ENCODE measurements around the gene LYPD5. TPM values are rescaled to one million over a fixed set of nuclear protein-coding genes. Genes with fewer than 3 reads are reported as not detected.

Gene LYPD5
- total RNA-seq, 4 donors from 2014 or later: 2.1 to 5.2 (median 2.6) TPM; not detected in 1

DNA sequence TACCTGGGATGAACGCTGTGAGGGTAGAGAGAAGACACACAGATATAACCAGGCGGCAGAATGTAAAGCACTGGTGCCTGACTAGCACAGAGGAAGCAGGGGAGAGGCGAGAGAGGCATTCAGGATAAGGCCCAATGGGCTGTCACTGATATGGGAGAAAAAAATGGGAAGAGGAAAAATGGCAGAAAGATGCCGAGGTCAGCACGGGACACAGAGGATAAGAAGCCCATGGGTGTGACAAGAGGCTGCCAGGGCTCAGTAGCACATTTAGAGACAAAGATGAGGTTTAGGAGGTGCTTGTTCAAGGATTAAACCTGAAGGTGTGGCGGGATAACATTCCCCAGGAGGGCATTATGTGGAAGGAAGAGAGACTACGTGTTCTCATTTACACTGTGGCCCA, 53.1 kb downstream of the LYPD5 start:
- 88 to 93% methylated on average over 3 to 7 of the region's 7 CpGs for WGBS, 2 donors (ENCODE audit: low coverage in 1 of 2)
- Histone ChIP-seq H3K27me3 (no peaks in the 10 kb centered on the region), H3K36me3 (peaks cover 0 to 33% (median 11%) of the 10 kb centered on the region in 4 donors), H3K4me1 (peaks cover 14 to 39% (median 20%) of the 10 kb centered on the region in 4 donors), H3K9me3 (no peaks in the 10 kb centered on the region), H3K4me3 (no peak overlapping the region), H3K27ac (no peak overlapping the region)
- TF ChIP-seq EP300 (IDR thresholded peaks at IDR 0.05; ENCODE audit: low read depth) (no peak), POLR2A (IDR thresholded peaks at IDR 0.05) (no peak), POLR2AphosphoS5 (IDR thresholded peaks at IDR 0.05) (no peak)
- TF ChIP-seq, protein P1, sequence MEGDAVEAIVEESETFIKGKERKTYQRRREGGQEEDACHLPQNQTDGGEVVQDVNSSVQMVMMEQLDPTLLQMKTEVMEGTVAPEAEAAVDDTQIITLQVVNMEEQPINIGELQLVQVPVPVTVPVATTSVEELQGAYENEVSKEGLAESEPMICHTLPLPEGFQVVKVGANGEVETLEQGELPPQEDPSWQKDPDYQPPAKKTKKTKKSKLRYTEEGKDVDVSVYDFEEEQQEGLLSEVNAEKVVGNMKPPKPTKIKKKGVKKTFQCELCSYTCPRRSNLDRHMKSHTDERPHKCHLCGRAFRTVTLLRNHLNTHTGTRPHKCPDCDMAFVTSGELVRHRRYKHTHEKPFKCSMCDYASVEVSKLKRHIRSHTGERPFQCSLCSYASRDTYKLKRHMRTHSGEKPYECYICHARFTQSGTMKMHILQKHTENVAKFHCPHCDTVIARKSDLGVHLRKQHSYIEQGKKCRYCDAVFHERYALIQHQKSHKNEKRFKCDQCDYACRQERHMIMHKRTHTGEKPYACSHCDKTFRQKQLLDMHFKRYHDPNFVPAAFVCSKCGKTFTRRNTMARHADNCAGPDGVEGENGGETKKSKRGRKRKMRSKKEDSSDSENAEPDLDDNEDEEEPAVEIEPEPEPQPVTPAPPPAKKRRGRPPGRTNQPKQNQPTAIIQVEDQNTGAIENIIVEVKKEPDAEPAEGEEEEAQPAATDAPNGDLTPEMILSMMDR (IDR thresholded peaks at IDR 0.05): no peak
- DNase-seq: no peak
- intact Hi-C loops (cut with DNase I; ENCODE audit: low total_unique reads): loop anchor here (5.0 kb wide), 1 partner anchor 33 kb away; the partner anchor contains the start of gene KCNN4
- in situ Hi-C loops (cut with MboI; ENCODE audit: low pct_ligation_motif_present in 1 of 4, low pct_unique_long_range_greater_than_20kb in 1 of 4, low sequenced_read_pairs in 3 of 4): no loop called here

DNA sequence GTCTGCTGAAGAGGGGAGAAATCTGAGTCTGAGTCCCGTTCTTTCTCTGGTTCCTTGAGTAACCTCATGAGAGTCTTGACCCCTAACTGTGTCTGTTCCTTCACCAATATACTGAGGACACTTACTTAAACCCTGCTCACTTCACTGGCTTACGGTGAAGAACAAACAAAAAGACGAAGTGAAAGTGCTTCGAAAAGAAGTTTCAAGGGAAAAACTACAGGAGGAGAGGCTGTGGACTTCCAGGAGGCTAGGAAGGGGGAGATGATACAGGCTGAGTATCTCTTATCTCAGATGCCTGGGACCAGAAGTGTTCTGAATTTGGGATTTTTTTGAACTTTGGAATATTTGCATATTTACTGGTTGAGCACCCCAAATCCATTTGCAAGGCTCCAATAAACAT, 53.6 kb downstream of the LYPD5 start:
- no peaks in the 10 kb centered on the region for H3K9me3 ChIP-seq
- no peaks in the 10 kb centered on the region for H3K27me3 ChIP-seq
- H3K27ac ChIP-seq: no peak overlapping the region
- TF ChIP-seq POLR2A (IDR thresholded peaks at IDR 0.05): no peak
- WGBS, 2 donors (ENCODE audit: low coverage in 1 of 2): 82 to 83% methylated on average over 2 to 4 of the region's 4 CpGs
- peaks cover 11 to 34% (median 18%) of the 10 kb centered on the region in 4 donors for H3K4me1 ChIP-seq
- H3K4me3 ChIP-seq: no peak overlapping the region
- in situ Hi-C loops (cut with MboI; ENCODE audit: low pct_ligation_motif_present in 1 of 4, low pct_unique_long_range_greater_than_20kb in 1 of 4, low sequenced_read_pairs in 3 of 4): no loop called here
- intact Hi-C loops (cut with DNase I; ENCODE audit: low total_unique reads): loop anchor here (5.0 kb wide), 1 partner anchor 34 kb away; the partner anchor contains the start of gene KCNN4
- peaks cover 0 to 33% (median 11%) of the 10 kb centered on the region in 4 donors for H3K36me3 ChIP-seq
- no peak for DNase-seq

DNA sequence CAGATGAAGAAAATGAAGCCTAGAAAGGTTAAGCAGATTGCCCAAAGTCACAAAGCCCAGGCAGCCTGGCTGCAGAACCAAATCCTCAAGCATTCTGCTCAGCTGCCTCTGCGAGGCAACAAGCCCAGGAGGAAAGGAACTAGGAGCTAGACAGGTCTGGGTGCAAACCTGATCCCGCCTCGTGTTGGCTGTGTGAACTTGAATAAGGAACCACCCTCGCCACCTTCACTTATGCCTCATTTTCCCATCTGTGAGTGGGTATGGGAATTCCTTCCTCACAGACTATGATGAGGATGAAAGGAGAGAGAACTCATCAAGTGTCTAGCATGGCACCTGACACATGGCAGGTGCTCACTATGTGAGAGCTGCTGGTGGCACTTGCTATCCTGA, 54.0 kb downstream of the LYPD5 start:
- DNase-seq: no peak
- no peaks in the 10 kb centered on the region for H3K27me3 ChIP-seq
- H3K27ac ChIP-seq: no peak overlapping the region
- intact Hi-C loops (cut with DNase I; ENCODE audit: low total_unique reads) (loop anchor here (5.0 kb wide), 1 partner anchor 34 kb away; the partner anchor contains the start of gene KCNN4), in situ Hi-C loops (cut with MboI; ENCODE audit: low pct_ligation_motif_present in 1 of 4, low pct_unique_long_range_greater_than_20kb in 1 of 4, low sequenced_read_pairs in 3 of 4) (no loop called here)
- peaks cover 6 to 29% (median 13%) of the 10 kb centered on the region in 4 donors for H3K4me1 ChIP-seq
- no peak overlapping the region for H3K4me3 ChIP-seq
- WGBS, 2 donors (ENCODE audit: low coverage in 1 of 2): 89% methylated on average over 4 of the region's 4 CpGs; no CpG with 5 or more reads in 1 of the 2 donors
- H3K9me3 ChIP-seq: no peaks in the 10 kb centered on the region
- TF ChIP-seq POLR2A (IDR thresholded peaks at IDR 0.05): no peak
- TF ChIP-seq EP300 (IDR thresholded peaks at IDR 0.05; ENCODE audit: low read depth): no peak
- peaks cover 0 to 33% (median 11%) of the 10 kb centered on the region in 4 donors for H3K36me3 ChIP-seq

DNA sequence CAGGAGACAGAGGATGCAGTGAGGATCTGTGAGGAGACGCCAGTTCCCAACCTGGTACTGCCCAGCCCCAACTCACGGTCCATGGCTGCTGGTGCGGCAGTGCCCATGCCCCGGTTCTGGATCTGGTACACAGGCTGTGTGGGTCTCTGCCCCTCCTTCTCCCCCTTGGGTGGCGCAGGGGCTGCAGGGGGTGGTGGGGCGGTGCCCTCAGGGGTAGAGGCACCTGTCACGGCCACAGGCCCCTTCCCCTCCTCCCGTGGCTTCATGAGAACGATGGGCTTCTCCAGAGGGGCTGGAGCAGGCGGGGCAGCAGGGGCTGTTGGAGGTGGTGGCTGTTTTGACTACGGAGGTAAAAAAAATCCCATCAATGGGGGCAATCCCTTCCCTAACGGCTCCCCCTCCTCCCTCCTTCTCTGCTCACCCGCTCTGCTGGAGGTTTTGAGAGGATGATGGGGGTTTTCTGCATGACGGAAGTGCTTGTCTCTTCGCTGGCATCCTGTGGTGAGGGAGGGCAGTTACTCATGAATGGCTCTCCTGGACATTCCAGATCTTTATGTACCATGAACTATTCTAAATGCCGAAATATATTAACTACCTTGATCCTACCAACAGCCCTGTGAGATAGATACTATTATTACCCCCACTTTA, 54.6 kb downstream of the LYPD5 start:
- intact Hi-C loops (cut with DNase I; ENCODE audit: low total_unique reads): loop anchor here (5.0 kb wide), 1 partner anchor 35 kb away; the partner anchor contains the start of gene KCNN4

More for the DNA sequence above, 54.6 kb downstream of the LYPD5 start:
- Histone ChIP-seq H3K4me3 (no peak overlapping the region), H3K36me3 (peaks cover 0 to 35% (median 11%) of the 10 kb centered on the region in 4 donors), H3K27ac (no peak overlapping the region), H3K27me3 (no peaks in the 10 kb centered on the region), H3K4me1 (peaks cover under 1 to 25% (median 8%) of the 10 kb centered on the region in 4 donors), H3K9me3 (no peaks in the 10 kb centered on the region)
- TF ChIP-seq EP300 (IDR thresholded peaks at IDR 0.05; ENCODE audit: low read depth) (no peak), POLR2AphosphoS5 (IDR thresholded peaks at IDR 0.05) (no peak), POLR2A (IDR thresholded peaks at IDR 0.05) (no peak)
- TF ChIP-seq, protein P1 (IDR thresholded peaks at IDR 0.05): no peak
- in situ Hi-C loops (cut with MboI; ENCODE audit: low pct_ligation_motif_present in 1 of 4, low pct_unique_long_range_greater_than_20kb in 1 of 4, low sequenced_read_pairs in 3 of 4): no loop called here
- 79 to 80% methylated on average over 3 to 15 of the region's 16 CpGs for WGBS, 2 donors (ENCODE audit: low coverage in 1 of 2)
- DNase-seq: no peak

Other genes with a start within 250 kb of the LYPD5 start
- gene XRCC1, start 226.9 kb downstream of the LYPD5 start, total RNA-seq: 100 to 1,000 TPM in 1 of 4 donors, 10 to 100 TPM in 2, 1 to 10 TPM in 1; 8.0 to 147 (median 15.8) TPM
- 1 to 10 TPM in 3 of 4 donors, not detected in 1; 1.1 to 4.0 (median 1.6) TPM for gene PINLYP, start 226.6 kb downstream of the LYPD5 start, total RNA-seq
- gene IRGQ, start 206.3 kb downstream of the LYPD5 start, total RNA-seq: 10 to 100 TPM; 15.7 to 32.5 (median 24.7) TPM
- gene ZNF576, start 205.9 kb downstream of the LYPD5 start, total RNA-seq: 10 to 100 TPM in 2 of 4 donors, 1 to 10 TPM in 2; 3.7 to 11.9 (median 9.8) TPM
- 1 to 10 TPM in 1 of 4 donors, under 1 TPM in 2, not detected in 1; 0.14 to 2.2 (median 0.64) TPM for gene SRRM5, start 190.4 kb downstream of the LYPD5 start, total RNA-seq
- 10 to 100 TPM in 3 of 4 donors, 1 to 10 TPM in 1; 3.0 to 17.1 (median 15.1) TPM for gene ZNF428, start 182.8 kb downstream of the LYPD5 start, total RNA-seq
- 1 to 10 TPM in 3 of 4 donors, not detected in 1; 2.5 to 4.0 (median 3.7) TPM for gene CADM4, start 162.6 kb downstream of the LYPD5 start, total RNA-seq
- 10 to 100 TPM; 12.1 to 76.2 (median 54.7) TPM for gene PLAUR, start 132.3 kb downstream of the LYPD5 start, total RNA-seq
- gene IRGC, start 86.4 kb downstream of the LYPD5 start, total RNA-seq: not detected
- gene SMG9, start 47.5 kb downstream of the LYPD5 start, total RNA-seq: 10 to 100 TPM in 3 of 4 donors, 1 to 10 TPM in 1; 4.1 to 68.7 (median 13.8) TPM
- 10 to 100 TPM in 3 of 4 donors, not detected in 1; 26.5 to 72.2 (median 37.4) TPM for gene KCNN4, start 21.5 kb downstream of the LYPD5 start, total RNA-seq
- 100 to 1,000 TPM in 1 of 4 donors, 10 to 100 TPM in 3; 10.9 to 168 (median 17.8) TPM for gene ZNF283, start 24.9 kb upstream of the LYPD5 start, total RNA-seq
- gene ZNF404, start 81.5 kb upstream of the LYPD5 start, total RNA-seq: 1 to 10 TPM in 3 of 4 donors, not detected in 1; 2.9 to 7.8 (median 3.0) TPM
- 10 to 100 TPM in 3 of 4 donors, under 1 TPM in 1; 0.75 to 19.9 (median 11.6) TPM for gene ZNF45, start 132.8 kb upstream of the LYPD5 start, total RNA-seq
- 10 to 100 TPM in 1 of 4 donors, 1 to 10 TPM in 2, under 1 TPM in 1; 1.00 to 32.2 (median 3.7) TPM for gene ZNF221, start 148.8 kb upstream of the LYPD5 start, total RNA-seq
- 1 to 10 TPM; 1.2 to 7.5 (median 3.8) TPM for gene ZNF155, start 181.7 kb upstream of the LYPD5 start, total RNA-seq
- 1 to 10 TPM; 1.8 to 5.9 (median 3.5) TPM for gene ZNF230, start 200.5 kb upstream of the LYPD5 start, total RNA-seq
- 1 to 10 TPM in 3 of 4 donors, not detected in 1; 2.2 to 6.3 (median 3.0) TPM for gene ZNF222, start 222.9 kb upstream of the LYPD5 start, total RNA-seq
- gene ZNF223, start 249.6 kb upstream of the LYPD5 start, total RNA-seq: 1 to 10 TPM in 3 of 4 donors, not detected in 1; 2.2 to 8.5 (median 6.5) TPM

All from transverse colon (tissue), 4 donors.